Measurements from ENCODE around the gene TBC1D25.

DNA sequence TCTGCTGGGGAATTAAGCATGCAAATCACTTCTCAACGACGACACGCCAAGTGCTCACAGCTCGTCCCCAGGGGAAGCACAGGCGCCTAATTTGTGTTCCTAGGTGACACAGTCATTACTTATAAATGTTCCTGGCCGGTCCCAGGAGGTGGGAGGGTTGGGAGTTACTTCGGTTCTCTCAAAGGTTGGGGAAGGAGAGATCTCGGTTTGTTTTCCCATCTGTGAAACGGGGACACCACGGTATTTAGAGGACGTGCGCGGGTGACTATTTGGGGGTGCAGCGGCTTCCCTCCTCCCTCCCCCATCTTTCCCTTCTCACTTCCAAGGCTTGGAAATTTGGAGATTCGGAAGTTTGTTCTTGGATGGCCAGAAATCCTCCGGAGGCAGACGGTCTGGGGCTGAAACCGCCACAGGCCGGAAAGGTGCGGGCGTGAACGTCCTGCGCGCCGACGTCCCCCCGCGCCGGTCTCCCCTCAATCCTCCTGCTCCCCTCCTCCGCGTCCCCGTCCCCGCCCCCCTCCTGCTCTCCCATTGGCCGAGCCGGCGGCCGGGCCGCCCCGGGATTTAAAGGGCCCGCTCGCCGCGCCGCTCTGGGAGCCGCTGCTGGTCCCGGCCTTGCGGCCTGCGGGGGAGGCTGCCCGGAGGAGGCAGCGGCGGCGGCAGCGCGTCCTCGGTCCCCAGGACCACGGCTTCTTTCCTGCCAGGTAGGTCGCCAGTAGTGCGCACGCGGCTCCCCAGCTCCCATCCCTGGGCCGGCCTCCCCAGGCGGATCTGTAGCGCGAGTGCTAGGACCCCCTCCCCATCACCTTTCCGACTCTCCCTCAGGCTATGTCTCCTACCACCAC is 30.9 kb upstream of the TBC1D25 start, which contains the start of gene PORCN:
- peak; percentile 22 to 41 (median 38) for TF ChIP-seq POLR2AphosphoS5 (IDR thresholded peaks at IDR 0.05)
- peak; percentile 65 for TF ChIP-seq POLR2A (IDR thresholded peaks at IDR 0.05)
- TF ChIP-seq CTCF (IDR thresholded peaks at IDR 0.05), result no peak
- TF ChIP-seq EP300 (IDR thresholded peaks at IDR 0.05; ENCODE audit: low read depth), result no peak

All from transverse colon (tissue), 4 donors.